Activated naive CD4-positive, alpha-beta T cell treated with Interleukin-2 at 50 U/mL for 16 hours (primary cell): ENCODE data around the gene ARNT2.

Experiments
- DNase-seq: peaks from one replicate; pipeline ENCODE4 v3.0.0-alpha.2; 2020

Gene ARNT2

GRCh38 chr15:80559761-80560160 lies 155.6 kb downstream of the ARNT2 start:
- no peak for DNase-seq

- DNase-seq: no peak
These were observed 156.6 kb downstream of the ARNT2 start for GRCh38 chr15:80560601-80561400.

- no peak for DNase-seq
These were observed 157.3 kb downstream of the ARNT2 start for GRCh38 chr15:80561500-80561899.

- DNase-seq: no peak
These were observed 157.9 kb downstream of the ARNT2 start for GRCh38 chr15:80562033-80562432.

- no peak for DNase-seq
These were observed 158.7 kb downstream of the ARNT2 start for GRCh38 chr15:80562846-80563245.

GRCh38 chr15:80563372-80563997 lies 159.3 kb downstream of the ARNT2 start:
- DNase-seq: no peak

- DNase-seq: no peak
These were observed 159.9 kb downstream of the ARNT2 start for GRCh38 chr15:80564056-80564455.

GRCh38 chr15:80565398-80565797 lies 161.2 kb downstream of the ARNT2 start:
- DNase-seq: no peak

GRCh38 chr15:80565988-80566387 lies 161.8 kb downstream of the ARNT2 start:
- no peak for DNase-seq

GRCh38 chr15:80567721-80568157 lies 163.6 kb downstream of the ARNT2 start:
- no peak for DNase-seq

- DNase-seq: no peak
These were observed 164.1 kb downstream of the ARNT2 start for GRCh38 chr15:80568298-80568697.

GRCh38 chr15:80568876-80569605 lies 164.9 kb downstream of the ARNT2 start:
- no peak for DNase-seq

GRCh38 chr15:80569656-80570055 lies 165.5 kb downstream of the ARNT2 start:
- no peak for DNase-seq

GRCh38 chr15:80570553-80570952 lies 166.4 kb downstream of the ARNT2 start:
- no peak for DNase-seq

- DNase-seq: no peak
These were observed 168.2 kb downstream of the ARNT2 start for GRCh38 chr15:80572337-80572736.

GRCh38 chr15:80573606-80574005 lies 169.4 kb downstream of the ARNT2 start:
- no peak for DNase-seq

GRCh38 chr15:80574590-80574989 lies 170.4 kb downstream of the ARNT2 start:
- DNase-seq: no peak

GRCh38 chr15:80576519-80577090 lies 172.4 kb downstream of the ARNT2 start:
- no peak for DNase-seq

GRCh38 chr15:80577552-80578205 lies 173.5 kb downstream of the ARNT2 start:
- DNase-seq: no peak

GRCh38 chr15:80578206-80578595 lies 174.0 kb downstream of the ARNT2 start:
- no peak for DNase-seq

GRCh38 chr15:80578871-80579270 lies 174.7 kb downstream of the ARNT2 start:
- no peak for DNase-seq

- DNase-seq: no peak
These were observed 175.4 kb downstream of the ARNT2 start for GRCh38 chr15:80579611-80580010.

GRCh38 chr15:80580106-80580505 lies 175.9 kb downstream of the ARNT2 start:
- DNase-seq: no peak
